TTC549 (cell line): ENCODE data around the gene DGKI.

Source experiments
- FAIRE-seq: peaks from 2 replicates; lab custom pipeline; 2012; peaks lifted over from hg19 to GRCh38; lab: Jason Lieb, UNC

The DGKI gene

DNA sequence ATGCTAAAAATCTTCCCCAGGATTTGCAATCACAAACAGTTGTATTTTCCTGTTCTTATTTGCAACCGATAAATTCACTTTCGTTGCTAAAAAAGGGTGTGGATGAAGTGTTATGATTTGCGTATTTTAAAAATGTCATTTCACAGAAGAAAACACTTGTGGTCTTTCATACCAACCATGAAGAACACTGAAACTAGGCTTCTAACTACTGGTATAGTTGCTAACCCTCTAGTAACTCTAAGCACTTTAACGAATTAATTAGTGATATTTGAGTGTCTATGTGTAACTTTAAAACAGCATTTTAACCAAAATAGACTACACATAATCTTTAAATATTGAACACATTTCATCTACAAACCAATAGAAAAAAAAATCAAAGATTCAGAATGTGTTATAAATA, 315.1 kb downstream of the DGKI start:
- no peak for FAIRE-seq

- FAIRE-seq: no peak
Observed at GRCh38 chr7:137527634-137528033, 319.1 kb downstream of the DGKI start.

GRCh38 chr7:137523171-137523570, 323.6 kb downstream of the DGKI start:
- no peak for FAIRE-seq

- no peak for FAIRE-seq
Observed at GRCh38 chr7:137521451-137521850, 325.3 kb downstream of the DGKI start.

DNA sequence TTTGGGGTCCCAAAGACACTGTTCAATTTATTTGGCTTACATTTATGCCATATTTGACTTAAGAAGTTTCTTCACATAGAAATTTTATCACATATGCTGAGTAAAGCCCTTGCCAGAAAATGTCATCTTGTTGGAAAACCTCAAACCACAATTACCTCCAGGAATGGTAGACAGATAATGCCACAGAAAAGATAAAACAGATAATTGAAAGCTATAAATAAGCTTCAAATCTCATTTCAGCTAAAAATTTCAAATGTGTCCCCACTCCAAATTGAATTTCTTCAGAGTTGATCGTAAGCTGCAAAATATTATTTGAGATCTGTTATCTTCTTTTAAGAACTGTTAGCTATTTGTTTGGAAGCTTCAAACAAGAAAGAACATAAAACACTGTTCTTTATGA, 326.8 kb downstream of the DGKI start:
- FAIRE-seq: no peak

GRCh38 chr7:137519181-137519691, 327.5 kb downstream of the DGKI start:
- no peak for FAIRE-seq

GRCh38 chr7:137513091-137513490, 333.7 kb downstream of the DGKI start:
- FAIRE-seq: no peak

- FAIRE-seq: no peak
Observed at GRCh38 chr7:137507096-137507495, 339.7 kb downstream of the DGKI start.

DNA sequence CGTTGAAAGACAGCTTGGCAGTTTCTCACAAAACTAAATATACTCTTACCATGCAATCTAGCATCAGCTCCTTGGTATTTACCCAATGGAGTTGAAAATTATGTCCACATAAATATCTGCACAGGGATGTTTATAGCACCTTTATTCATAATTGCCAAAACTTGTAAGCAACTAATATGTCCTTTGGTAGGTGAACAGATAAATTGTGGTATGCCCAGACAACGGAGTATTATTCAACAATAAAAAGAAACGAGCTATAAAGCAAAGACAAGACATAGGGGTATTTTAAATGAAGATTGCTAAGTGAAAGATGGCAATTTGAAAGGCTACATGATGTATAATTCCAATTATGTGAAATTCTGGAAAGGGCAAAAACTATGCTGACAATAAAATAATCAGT, 340.7 kb downstream of the DGKI start:
- no peak for FAIRE-seq

DNA sequence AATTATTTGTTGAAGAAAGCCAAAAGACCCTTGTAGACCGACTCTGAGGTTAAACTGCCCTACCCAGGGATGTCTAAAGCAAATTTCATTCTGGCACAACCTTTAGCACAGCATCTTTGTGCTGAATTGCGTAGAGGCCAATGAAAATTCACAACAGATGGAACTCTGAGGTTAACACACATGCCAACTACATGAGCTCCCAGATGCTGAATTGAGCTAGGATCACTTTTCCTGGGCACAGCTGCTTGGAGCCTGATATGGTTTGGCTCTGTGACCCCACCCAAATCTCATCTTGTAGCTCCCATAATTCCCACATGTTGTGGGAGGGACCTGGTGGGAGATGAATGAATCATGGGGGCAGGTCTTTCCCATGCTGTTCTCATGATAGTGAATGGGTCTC, 345.2 kb downstream of the DGKI start:
- no peak for FAIRE-seq

- FAIRE-seq: no peak
Observed at GRCh38 chr7:137492889-137493288, 353.9 kb downstream of the DGKI start.

- no peak for FAIRE-seq
Observed at GRCh38 chr7:137489880-137490279, 356.9 kb downstream of the DGKI start.

DNA sequence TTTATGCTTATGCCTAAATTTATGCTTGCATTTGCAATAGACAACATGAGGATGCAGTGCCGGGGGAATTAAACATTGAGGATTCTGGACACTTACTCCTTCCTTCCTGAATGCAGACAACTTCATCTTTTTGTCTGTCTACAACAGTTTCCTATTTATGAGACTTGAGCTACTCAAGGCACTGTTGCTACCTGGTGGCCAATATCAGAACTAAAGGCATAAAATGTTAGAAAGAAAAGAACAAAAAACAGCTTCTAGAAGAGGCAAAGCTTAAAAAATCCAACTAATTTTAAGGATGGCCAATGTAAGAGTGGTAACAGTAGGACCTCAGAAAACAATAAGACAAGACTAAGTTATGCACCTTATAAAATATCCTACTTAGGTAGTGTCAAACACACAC, 358.7 kb downstream of the DGKI start:
- no peak for FAIRE-seq

GRCh38 chr7:137485818-137486217, 361.0 kb downstream of the DGKI start:
- no peak for FAIRE-seq

GRCh38 chr7:137484326-137484725, 362.4 kb downstream of the DGKI start:
- FAIRE-seq: no peak

GRCh38 chr7:137482466-137482865, 364.3 kb downstream of the DGKI start:
- FAIRE-seq: no peak

- FAIRE-seq: no peak
Observed at GRCh38 chr7:137480824-137481365, 365.9 kb downstream of the DGKI start.

DNA sequence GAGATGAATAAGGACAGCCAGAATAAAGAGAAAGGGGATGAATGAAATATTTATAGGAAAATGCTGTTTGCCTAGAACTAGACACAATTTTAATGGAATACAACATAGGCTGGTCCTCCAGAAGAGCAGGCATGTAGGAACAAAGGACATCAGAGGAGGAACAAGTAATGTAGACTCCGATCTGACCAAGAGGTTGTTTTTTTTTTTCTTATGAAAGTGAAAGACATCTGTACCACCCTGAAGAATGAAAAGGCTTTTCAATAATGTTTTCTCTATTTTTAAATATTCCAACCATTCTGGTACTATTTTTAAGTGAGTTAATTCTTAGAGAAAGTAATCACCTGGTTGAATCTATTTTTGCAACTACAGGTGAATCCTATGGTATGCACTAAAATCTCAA, 366.4 kb downstream of the DGKI start:
- no peak for FAIRE-seq

GRCh38 chr7:137476937-137477336, 369.8 kb downstream of the DGKI start:
- no peak for FAIRE-seq

DNA sequence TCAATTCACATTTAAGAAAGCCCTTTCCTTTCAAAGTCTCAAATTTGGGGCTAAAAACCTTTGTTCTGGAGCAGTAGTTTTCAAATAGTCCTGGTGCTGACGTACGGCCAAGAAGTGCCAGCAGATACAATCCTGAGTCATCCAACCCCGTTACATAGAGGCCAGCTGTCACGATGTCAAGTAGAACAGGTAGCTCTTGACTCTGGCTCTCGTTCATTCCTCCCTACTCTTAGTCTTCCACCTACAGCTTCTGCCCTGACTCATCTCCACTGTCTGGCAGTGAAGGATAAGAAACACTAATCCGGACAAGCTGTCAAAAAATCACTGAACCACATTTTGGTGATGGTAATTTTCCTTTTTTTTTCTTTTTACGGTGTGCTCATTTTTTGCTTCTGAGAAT, 370.8 kb downstream of the DGKI start:
- FAIRE-seq: no peak

- FAIRE-seq: no peak
Observed at GRCh38 chr7:137474540-137475026, 372.2 kb downstream of the DGKI start.

- no peak for FAIRE-seq
Observed at GRCh38 chr7:137471128-137471527, 375.6 kb downstream of the DGKI start.

- FAIRE-seq: no peak
Observed at GRCh38 chr7:137469858-137470257, 376.9 kb downstream of the DGKI start.

DNA sequence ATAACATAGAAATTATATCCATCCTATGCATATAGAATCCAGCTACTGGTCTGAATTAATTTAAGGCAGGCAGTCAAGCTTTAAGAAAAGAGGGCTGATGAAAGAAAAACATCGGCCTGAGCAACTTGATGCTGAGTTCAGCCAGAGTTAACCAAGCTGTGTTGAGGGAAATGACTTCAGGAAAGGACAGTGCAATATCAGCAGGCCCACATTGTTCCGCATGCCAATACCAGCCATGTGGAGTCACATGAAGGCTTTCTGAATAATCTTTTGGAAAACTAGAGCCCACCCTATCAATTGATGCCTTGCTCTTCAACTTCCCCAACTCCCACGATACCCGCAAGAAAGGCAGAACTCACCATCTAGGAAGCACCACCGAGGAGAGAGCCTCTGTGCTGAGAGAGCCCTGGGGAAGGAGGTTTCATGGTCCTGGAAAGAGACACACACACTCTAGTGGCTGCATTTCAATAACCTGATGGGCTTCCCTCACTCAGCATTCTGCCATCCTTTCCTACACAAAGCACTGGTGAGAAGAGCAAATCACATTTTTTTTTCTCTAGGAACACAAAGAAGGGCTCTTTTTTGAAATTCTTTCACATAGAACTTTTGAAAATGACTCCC, 377.5 kb downstream of the DGKI start:
- FAIRE-seq: no peak
